IMR-90 (cell line): Measurements from ENCODE around the gene CCL20. TPM values are rescaled to one million over a fixed set of nuclear protein-coding genes. Genes with fewer than 3 reads are reported as not detected.

Experiments used
- ATAC-seq: fragments of 200-7000 bp; cut with Tn5 transposase; 2 replicates; pipeline ENCODE4 v1.9.1; 2020; ENCODE audit warnings: low read depth, mild to moderate bottlenecking, moderate library complexity
- BruUV-seq: library from RNA; stranded (reverse); fragments of 400-500 nt; replicated peaks from 2 replicates; lab custom pipeline; 2021; lab: Mats Ljungman, UMichigan
- CTCF ChIA-PET: fragments of 300-600 bp; formaldehyde crosslinking; extraction: SDS; loops from one replicate; lab custom pipeline; 2021; ENCODE audit warnings: antibody characterized with exemption; lab: Yijun Ruan, JAX
- POLR2A ChIA-PET: fragments of 300-600 bp; sonication (Branson Sonifier 250); formaldehyde crosslinking; loops from one replicate; lab custom pipeline; 2022; ENCODE audit warnings: antibody characterized with exemption; ENCODE audit not compliant: unreplicated experiment; lab: Charles Lee
- DNase-seq: peaks from one replicate; pipeline ENCODE4 v3.0.0; 2013
- H2AFZ ChIP-seq: replicated peaks from 2 replicates; pipeline ENCODE3; 2013; ENCODE audit warnings: low read length, mild to moderate bottlenecking; ENCODE audit not compliant: poor library complexity
- H2AK5ac ChIP-seq: 2 replicates; pipeline ENCODE4 v1.6.1; 2013; ENCODE audit warnings: low read depth, low read length, inconsistent platforms
- H2AK9ac ChIP-seq: replicated peaks from 2 replicates; pipeline ENCODE3; 2013; ENCODE audit warnings: mild to moderate bottlenecking, low read depth, low read length, moderate library complexity; ENCODE audit not compliant: poor library complexity
- H2BK120ac ChIP-seq: 2 replicates; pipeline ENCODE4 v1.6.1; 2013; ENCODE audit warnings: low read depth, low read length, inconsistent platforms
- H2BK15ac ChIP-seq: 3 replicates; pipeline ENCODE4 v1.6.1; 2013; ENCODE audit warnings: low read depth, low read length, inconsistent platforms
- H2BK20ac ChIP-seq: 2 replicates; pipeline ENCODE4 v1.6.1; 2013; ENCODE audit warnings: low read depth, mild to moderate bottlenecking, inconsistent platforms, low read length, moderate library complexity
- H2BK5ac ChIP-seq: 2 replicates; pipeline ENCODE4 v1.6.1; 2013; ENCODE audit warnings: mild to moderate bottlenecking, low read depth, low read length, inconsistent platforms; ENCODE audit not compliant: poor library complexity, severe bottlenecking
- H3K14ac ChIP-seq: replicated peaks from 2 replicates; pipeline ENCODE4 v1.6.1; 2013; ENCODE audit warnings: low read depth, low read length, inconsistent platforms
- H3K18ac ChIP-seq: 2 replicates; pipeline ENCODE4 v1.6.1; 2013; ENCODE audit warnings: low read depth, low read length, control low read depth
- H3K23ac ChIP-seq: 2 replicates; pipeline ENCODE4 v1.6.1; 2013; ENCODE audit warnings: low read depth, low read length, inconsistent platforms
- H3K27ac ChIP-seq: 2 replicates; pipeline ENCODE4 v1.5.1; 2013; ENCODE audit warnings: mild to moderate bottlenecking, control low read depth, low read length; ENCODE audit not compliant: insufficient read depth
- H3K27me3 ChIP-seq: 2 replicates; pipeline ENCODE4 v1.6.1; 2013; ENCODE audit warnings: low read length; ENCODE audit not compliant: control insufficient read depth, insufficient read depth
- H3K36me3 ChIP-seq: 2 replicates; pipeline ENCODE4 v1.6.1; 2013; ENCODE audit warnings: low read length, mixed read lengths; ENCODE audit not compliant: control insufficient read depth, insufficient read depth
- H3K4ac ChIP-seq: 2 replicates; pipeline ENCODE4 v1.6.1; 2013; ENCODE audit warnings: low read depth, low read length, inconsistent platforms
- H3K4me1 ChIP-seq: 2 replicates; pipeline ENCODE4 v1.6.1; 2013; ENCODE audit warnings: low read length, mixed read lengths; ENCODE audit not compliant: control insufficient read depth, insufficient read depth
- H3K4me2 ChIP-seq: 2 replicates; pipeline ENCODE4 v1.6.1; 2013; ENCODE audit warnings: low read depth, mild to moderate bottlenecking, control low read depth, low read length, moderate library complexity
- H3K4me3 ChIP-seq: 2 replicates; pipeline ENCODE4 v1.5.1; 2013; ENCODE audit warnings: low read depth, mild to moderate bottlenecking, control low read depth, low read length, moderate library complexity; ENCODE audit not compliant: insufficient read depth
- H3K56ac ChIP-seq: 2 replicates; pipeline ENCODE4 v1.6.1; 2013; ENCODE audit warnings: low read length, inconsistent platforms; ENCODE audit not compliant: insufficient read depth; ENCODE audit errors: extremely low read depth
- H3K79me1 ChIP-seq, 2 experiments: 2 replicates each; pipeline ENCODE4 v1.6.1; 2013; ENCODE audit warnings: low read length in 2 of 2, inconsistent platforms in 1 of 2, low read depth in 1 of 2
- H3K9ac ChIP-seq: 2 replicates; pipeline ENCODE4 v1.6.1; 2013; ENCODE audit warnings: low read depth, low read length, control low read depth
- H3K9me1 ChIP-seq: 2 replicates; pipeline ENCODE4 v1.6.1; 2013; ENCODE audit warnings: low read length, inconsistent platforms; ENCODE audit not compliant: insufficient read depth
- H3K9me3 ChIP-seq: 2 replicates; pipeline ENCODE4 v1.6.1; 2013; ENCODE audit warnings: low read length; ENCODE audit not compliant: control insufficient read depth, insufficient read depth
- H4K20me1 ChIP-seq: 2 replicates; pipeline ENCODE4 v1.6.1; 2013; ENCODE audit warnings: low read length, inconsistent platforms; ENCODE audit not compliant: insufficient read depth
- H4K5ac ChIP-seq: 2 replicates; pipeline ENCODE4 v1.6.1; 2013; ENCODE audit warnings: mild to moderate bottlenecking, low read depth, low read length, control low read depth
- H4K8ac ChIP-seq, 2 experiments: 2 replicates each; pipeline ENCODE4 v1.6.1; 2013; ENCODE audit warnings: low read depth in 2 of 2, low read length in 2 of 2, control low read depth in 1 of 2, inconsistent platforms in 1 of 2
- H4K91ac ChIP-seq: 2 replicates; pipeline ENCODE4 v1.6.1; 2013; ENCODE audit warnings: low read depth, low read length, inconsistent platforms; ENCODE audit not compliant: insufficient read depth
- BHLHE40 ChIP-seq: fragments of 150-350 bp; IDR thresholded peaks from 2 replicates; pipeline ENCODE4 v1.6.1; 2016; ENCODE audit warnings: mild to moderate bottlenecking, low read depth, low read length
- CEBPB ChIP-seq: IDR thresholded peaks from 2 replicates; pipeline ENCODE4 v1.6.1; 2012; ENCODE audit warnings: low read depth, low read length, improper control_type of control experiment
- WGBS, 2 experiments: methylation state at CpG; one replicate each; pipeline versions ENCODE4 v1.1.5 to v1.1.7; 2013; ENCODE audit warnings: missing lambda C conversion rate in 2 of 2; ENCODE audit not compliant: insufficient read length in 1 of 2; ENCODE audit errors: extremely low coverage in 2 of 2; 5-methylcytosine and 5-hydroxymethylcytosine counted together
- dilution Hi-C: fragments of 300-500 bp; cut with HindIII; formaldehyde crosslinking; loops from one replicate; pipeline ENCODE4 v1.14.3; 2018; ENCODE audit warnings: low sequenced_read_pairs; ENCODE audit not compliant: unreplicated experiment
- in situ Hi-C: fragments of 300-500 bp; cut with MboI; formaldehyde crosslinking; loops from 3 replicates; pipeline ENCODE4 v1.14.3; 2019; ENCODE audit warnings: low sequenced_read_pairs, inconsistent platforms, mixed read lengths
- intact Hi-C: fragments of 100-400 bp; cut with micrococcal nuclease; formaldehyde crosslinking; loops from 2 replicates; pipeline ENCODE4 v1.10.0; 2022
- polyA plus RNA-seq, 3 experiments: library from polyadenylated mRNA; depleted of rRNA; stranded (reverse); fragments of >200 nt; gene quantifications; 2 replicates each; pipeline ENCODE4 v1.2.3, GENCODE V29; 2012; ENCODE audit warnings: low replicate concordance in 1 of 3
- total RNA-seq: library from RNA; depleted of rRNA; stranded (reverse); fragments of >200 nt; gene quantifications from 2 replicates; pipeline ENCODE4 v1.2.3, GENCODE V29; 2012
- TF ChIP-seq, protein P1 (sequence below): conservative IDR thresholded peaks from 2 replicates; pipeline ENCODE4 v1.5.1; 2012; ENCODE audit warnings: mild to moderate bottlenecking, low read depth, low read length, improper control_type of control experiment

Gene CCL20
- total and polyA plus RNA-seq, 2 of the 4 experiments (the other 2 are of a cell fraction): not detected

DNA sequence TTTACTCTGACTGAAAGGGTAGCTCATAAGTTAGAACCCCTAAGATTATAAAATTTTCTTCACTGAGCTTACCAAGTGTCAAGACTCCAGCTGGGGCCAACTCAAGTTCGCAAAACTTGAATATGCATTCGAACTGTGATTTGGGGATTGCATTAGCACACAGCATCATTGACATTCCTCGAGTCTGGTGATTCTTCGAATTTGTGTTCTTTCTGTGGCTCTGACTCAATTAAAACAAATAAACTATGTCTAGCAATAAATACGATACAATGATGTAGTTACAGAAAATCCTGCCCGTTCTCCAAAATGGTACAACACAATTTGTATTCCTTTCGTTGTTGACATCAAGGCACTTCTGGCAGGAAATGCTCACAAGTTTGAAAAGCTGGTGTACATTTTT is 11.1 kb downstream of the CCL20 start:
- H4K20me1 ChIP-seq: no peaks in the 10 kb centered on the region
- H3K9me3 ChIP-seq: no peaks in the 10 kb centered on the region
- peak; percentile 42; the same call in 1 of the 2 replicates for TF ChIP-seq CEBPB
- peak; percentile 16; the same call in 1 of the 2 replicates for TF ChIP-seq BHLHE40
- TF ChIP-seq, protein P1, sequence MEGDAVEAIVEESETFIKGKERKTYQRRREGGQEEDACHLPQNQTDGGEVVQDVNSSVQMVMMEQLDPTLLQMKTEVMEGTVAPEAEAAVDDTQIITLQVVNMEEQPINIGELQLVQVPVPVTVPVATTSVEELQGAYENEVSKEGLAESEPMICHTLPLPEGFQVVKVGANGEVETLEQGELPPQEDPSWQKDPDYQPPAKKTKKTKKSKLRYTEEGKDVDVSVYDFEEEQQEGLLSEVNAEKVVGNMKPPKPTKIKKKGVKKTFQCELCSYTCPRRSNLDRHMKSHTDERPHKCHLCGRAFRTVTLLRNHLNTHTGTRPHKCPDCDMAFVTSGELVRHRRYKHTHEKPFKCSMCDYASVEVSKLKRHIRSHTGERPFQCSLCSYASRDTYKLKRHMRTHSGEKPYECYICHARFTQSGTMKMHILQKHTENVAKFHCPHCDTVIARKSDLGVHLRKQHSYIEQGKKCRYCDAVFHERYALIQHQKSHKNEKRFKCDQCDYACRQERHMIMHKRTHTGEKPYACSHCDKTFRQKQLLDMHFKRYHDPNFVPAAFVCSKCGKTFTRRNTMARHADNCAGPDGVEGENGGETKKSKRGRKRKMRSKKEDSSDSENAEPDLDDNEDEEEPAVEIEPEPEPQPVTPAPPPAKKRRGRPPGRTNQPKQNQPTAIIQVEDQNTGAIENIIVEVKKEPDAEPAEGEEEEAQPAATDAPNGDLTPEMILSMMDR: no peak
- H2AFZ ChIP-seq: no peak overlapping the region
- no peak overlapping the region for H2AK9ac ChIP-seq
- intact Hi-C loops: no loop called here
- no peak overlapping the region for H3K4me2 ChIP-seq
- H2BK15ac ChIP-seq: no peak overlapping the region
- dilution Hi-C loops: no loop called here
- H3K4me3 ChIP-seq: no peak overlapping the region
- no TSS peak for BruUV-seq
- no peaks in the 10 kb centered on the region for H3K4me1 ChIP-seq
- no peaks in the 10 kb centered on the region for H3K27me3 ChIP-seq
- WGBS, 2 experiments: no CpG with 5 or more reads among the region's 7 CpGs
- H3K27ac ChIP-seq: no peak overlapping the region
- no peak overlapping the region for H3K56ac ChIP-seq
- H2BK20ac ChIP-seq: no peak overlapping the region
- no peak overlapping the region for H4K91ac ChIP-seq
- peak; percentile 44 for DNase-seq
- no peaks in the 10 kb centered on the region; the same call in 1 of the 2 replicates for H3K9me1 ChIP-seq
- H3K9ac ChIP-seq: no peak overlapping the region
- ChIA-PET POLR2A (no interaction called here), CTCF (interaction anchor here (1.0 kb wide), 1 partner anchor 9 kb away, joined by 3 read pairs; no protein-coding TSS in a partner anchor)
- H3K23ac ChIP-seq: no peak overlapping the region
- H3K18ac ChIP-seq: no peak overlapping the region
- no peaks in the 10 kb centered on the region for H3K79me1 ChIP-seq
- H4K8ac ChIP-seq: no peak overlapping the region
- peak; percentile 11 for ATAC-seq
- H2BK5ac ChIP-seq: no peak overlapping the region
- no peaks in the 10 kb centered on the region for H3K36me3 ChIP-seq
- H2BK120ac ChIP-seq: no peak overlapping the region
- H4K5ac ChIP-seq: no peak overlapping the region
- no peak overlapping the region for H3K14ac ChIP-seq
- H3K4ac ChIP-seq: no peak overlapping the region
- no peak overlapping the region for H2AK5ac ChIP-seq
- in situ Hi-C loops: no loop called here
